GM18909 (cell line): ENCODE results near the gene COMT.
"Not testable (repeated sequence)": the region's sequence is repeated elsewhere in the genome, so short reads cannot be mapped to it uniquely, and the experiment has no call there.

Source experiments
- ATAC-seq: cut with Tn5 transposase; IDR thresholded peaks from one replicate; pipeline ENCODE4 v1.9.1; 2021; ENCODE audit warnings: mild to moderate bottlenecking; ENCODE audit not compliant: unreplicated experiment, poor library complexity

Gene COMT

GRCh38 chr22:19906864-19907263 is 34.7 kb upstream of the COMT start:
- ATAC-seq: not testable (repeated sequence)

- not testable (repeated sequence) for ATAC-seq
Measured at GRCh38 chr22:19907902-19908301, 33.7 kb upstream of the COMT start.

- ATAC-seq: no peak
Measured at GRCh38 chr22:19909350-19910179, 32.0 kb upstream of the COMT start.

GRCh38 chr22:19910180-19910744 is 31.3 kb upstream of the COMT start:
- ATAC-seq: no peak

GRCh38 chr22:19911540-19912270 is 29.9 kb upstream of the COMT start:
- ATAC-seq: no peak

- no peak for ATAC-seq
Measured at GRCh38 chr22:19912271-19912999, 29.1 kb upstream of the COMT start.

GRCh38 chr22:19913337-19913936 is 28.1 kb upstream of the COMT start:
- ATAC-seq: no peak

GRCh38 chr22:19914201-19914943 is 27.2 kb upstream of the COMT start:
- no peak for ATAC-seq

- no peak for ATAC-seq
Measured at GRCh38 chr22:19915287-19915954, 26.2 kb upstream of the COMT start.

GRCh38 chr22:19916006-19916405 is 25.6 kb upstream of the COMT start:
- no peak for ATAC-seq

GRCh38 chr22:19916941-19917340 is 24.6 kb upstream of the COMT start:
- ATAC-seq: no peak

- ATAC-seq: no peak
Measured at GRCh38 chr22:19917389-19918138, 24.0 kb upstream of the COMT start.

- ATAC-seq: no peak
Measured at GRCh38 chr22:19918332-19919106, 23.1 kb upstream of the COMT start.

- no peak for ATAC-seq
Measured at GRCh38 chr22:19919701-19920363, 21.7 kb upstream of the COMT start.

- no peak for ATAC-seq
Measured at GRCh38 chr22:19921544-19922081, 20.0 kb upstream of the COMT start.

GRCh38 chr22:19923914-19924513 is 17.6 kb upstream of the COMT start:
- ATAC-seq: no peak
